ENCODE data around the gene MYL12A. TPM values are rescaled to one million over a fixed set of nuclear protein-coding genes. Genes with fewer than 3 reads are reported as not detected.

The MYL12A gene
- total RNA-seq, 2 experiments from 2014 or later, result 405 to 423 TPM

GRCh38 chr18:3209859-3210569 is 37.6 kb upstream of the MYL12A start:
- Mint-ChIP-seq H3K4me1 (ENCODE audit: low read depth) (peaks cover 25% of the 10 kb centered on the region), H3K9me3 (peaks cover 3% of the 10 kb centered on the region), H3K36me3 (ENCODE audit: low read depth) (peaks cover 5% of the 10 kb centered on the region), H3K4me3 (no peak overlapping the region), H3K27me3 (no peaks in the 10 kb centered on the region), H3K27ac (peak overlapping the region; percentile 52)
- peak; percentile 51 for DNase-seq
- TF ChIP-seq, protein P1, sequence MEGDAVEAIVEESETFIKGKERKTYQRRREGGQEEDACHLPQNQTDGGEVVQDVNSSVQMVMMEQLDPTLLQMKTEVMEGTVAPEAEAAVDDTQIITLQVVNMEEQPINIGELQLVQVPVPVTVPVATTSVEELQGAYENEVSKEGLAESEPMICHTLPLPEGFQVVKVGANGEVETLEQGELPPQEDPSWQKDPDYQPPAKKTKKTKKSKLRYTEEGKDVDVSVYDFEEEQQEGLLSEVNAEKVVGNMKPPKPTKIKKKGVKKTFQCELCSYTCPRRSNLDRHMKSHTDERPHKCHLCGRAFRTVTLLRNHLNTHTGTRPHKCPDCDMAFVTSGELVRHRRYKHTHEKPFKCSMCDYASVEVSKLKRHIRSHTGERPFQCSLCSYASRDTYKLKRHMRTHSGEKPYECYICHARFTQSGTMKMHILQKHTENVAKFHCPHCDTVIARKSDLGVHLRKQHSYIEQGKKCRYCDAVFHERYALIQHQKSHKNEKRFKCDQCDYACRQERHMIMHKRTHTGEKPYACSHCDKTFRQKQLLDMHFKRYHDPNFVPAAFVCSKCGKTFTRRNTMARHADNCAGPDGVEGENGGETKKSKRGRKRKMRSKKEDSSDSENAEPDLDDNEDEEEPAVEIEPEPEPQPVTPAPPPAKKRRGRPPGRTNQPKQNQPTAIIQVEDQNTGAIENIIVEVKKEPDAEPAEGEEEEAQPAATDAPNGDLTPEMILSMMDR (IDR thresholded peaks at IDR 0.05), result no peak
- intact Hi-C loops (cut with micrococcal nuclease), result no loop called here
- ATAC-seq, result peak; percentile 74
- CTCF ChIA-PET, result interaction anchor here (1.0 to 1.6 kb wide), 2 partner anchors 147 to 217 kb away, joined by 3 read pairs; no protein-coding TSS in a partner anchor
- POLR2A ChIA-PET, result no interaction called here

DNA sequence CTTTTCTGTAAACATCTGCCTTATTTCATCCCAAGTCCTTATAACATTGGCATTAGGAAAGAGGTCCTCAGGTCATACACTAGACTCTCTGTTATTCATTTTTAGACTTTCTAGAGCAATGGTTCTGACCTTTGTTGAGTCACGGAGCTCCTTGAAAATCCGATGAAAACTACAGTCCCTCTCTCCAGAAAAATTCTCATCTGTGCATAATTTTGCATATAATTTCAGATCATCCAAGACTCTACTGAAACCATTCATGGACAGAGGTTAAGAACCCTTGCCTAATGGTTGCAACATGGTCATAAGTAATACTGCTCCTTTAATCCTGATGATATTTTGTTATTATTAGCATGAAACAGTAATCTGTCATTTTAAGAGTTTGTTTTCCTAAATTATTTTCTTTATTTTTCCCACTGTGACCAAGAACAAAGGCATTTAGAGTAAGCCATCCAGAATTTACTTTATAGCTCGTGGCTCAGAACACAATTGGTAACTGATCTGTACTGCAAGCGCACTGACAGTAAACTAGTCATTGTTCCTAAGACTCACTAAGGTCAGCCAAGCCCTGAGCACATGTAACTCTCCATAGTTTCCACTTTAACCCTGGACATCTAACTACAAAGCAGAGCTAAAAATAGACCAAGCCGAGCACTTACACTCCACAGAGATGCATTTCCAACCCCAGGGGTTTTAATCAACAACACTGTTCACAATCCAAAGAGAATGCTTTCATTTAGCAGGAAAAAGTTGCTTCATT is 36.2 kb upstream of the MYL12A start:
- ATAC-seq (no peak), DNase-seq (no peak)
- intact Hi-C loops (cut with micrococcal nuclease), result no loop called here
- no peaks in the 10 kb centered on the region for H3K9me3 Mint-ChIP-seq
- TF ChIP-seq, protein P1 (IDR thresholded peaks at IDR 0.05), result no peak
- ChIA-PET POLR2A (interaction anchor here (1.0 kb wide), 1 partner anchor 170 kb away, joined by 3 read pairs; no protein-coding TSS in a partner anchor), CTCF (interaction anchor here (1.6 to 3.5 kb wide), 2 partner anchors 34 to 218 kb away, joined by 3 to 15 read pairs; no protein-coding TSS in a partner anchor)
- H3K27me3 Mint-ChIP-seq, result no peaks in the 10 kb centered on the region
- H3K4me1 Mint-ChIP-seq (ENCODE audit: low read depth), result peaks cover 25% of the 10 kb centered on the region
- H3K4me3 Mint-ChIP-seq, result no peak overlapping the region
- no peak overlapping the region for H3K27ac Mint-ChIP-seq
- H3K36me3 Mint-ChIP-seq (ENCODE audit: low read depth), result peaks cover 1% of the 10 kb centered on the region

- Mint-ChIP-seq H3K27me3 (no peaks in the 10 kb centered on the region), H3K9me3 (no peaks in the 10 kb centered on the region), H3K36me3 (ENCODE audit: low read depth) (no peaks in the 10 kb centered on the region), H3K4me3 (no peak overlapping the region), H3K4me1 (ENCODE audit: low read depth) (peaks cover 25% of the 10 kb centered on the region), H3K27ac (no peak overlapping the region)
- intact Hi-C loops (cut with micrococcal nuclease), result no loop called here
- ATAC-seq (no peak), DNase-seq (no peak)
- ChIA-PET POLR2A (interaction anchor here (0.6 kb wide), 1 partner anchor 8 kb away, joined by 3 read pairs; no protein-coding TSS in a partner anchor), CTCF (interaction anchor here (0.9 to 3.5 kb wide), 3 partner anchors 33 to 61 kb away, joined by 3 to 15 read pairs (median 4); no protein-coding TSS in a partner anchor)
- TF ChIP-seq, protein P1 (IDR thresholded peaks at IDR 0.05), result no peak
These were observed 34.9 kb upstream of the MYL12A start for GRCh38 chr18:3212657-3213056.

GRCh38 chr18:3213300-3214059 is 34.1 kb upstream of the MYL12A start:
- no peak overlapping the region for H3K4me3 Mint-ChIP-seq
- DNase-seq (peak; percentile 17), ATAC-seq (peak; percentile 59)
- H3K27me3 Mint-ChIP-seq, result no peaks in the 10 kb centered on the region
- ChIA-PET CTCF (interaction anchor here (1.0 to 3.5 kb wide), 4 partner anchors 21 to 151 kb away, joined by 3 to 15 read pairs (median 4); no protein-coding TSS in a partner anchor), POLR2A (no interaction called here)
- TF ChIP-seq, protein P1 (IDR thresholded peaks at IDR 0.05), result no peak
- H3K36me3 Mint-ChIP-seq (ENCODE audit: low read depth), result no peaks in the 10 kb centered on the region
- intact Hi-C loops (cut with micrococcal nuclease), result no loop called here
- H3K27ac Mint-ChIP-seq, result peak overlapping the region; percentile 68
- H3K9me3 Mint-ChIP-seq, result no peaks in the 10 kb centered on the region
- H3K4me1 Mint-ChIP-seq (ENCODE audit: low read depth), result peaks cover 24% of the 10 kb centered on the region
